Upper lobe of right lung (tissue), 1 donor: ENCODE measurements around the gene RASGEF1C. TPM values are rescaled to one million over a fixed set of nuclear protein-coding genes. Genes with fewer than 3 reads are reported as not detected.

ENCODE experiments used
- ATAC-seq: fragments of 200-7000 bp; cut with Tn5 transposase; one replicate; pipeline ENCODE4 v1.9.1; 2020; ENCODE audit warnings: mild to moderate bottlenecking, moderate library complexity
- DNase-seq: peaks from one replicate; pipeline ENCODE4 v3.0.0-alpha.2; 2020
- H3K27ac ChIP-seq: fragments of 200-600 bp; one replicate; pipeline ENCODE4 v1.8.0; 2022
- H3K27me3 ChIP-seq: fragments of 200-600 bp; one replicate; pipeline ENCODE4 v1.8.0; 2022; ENCODE audit warnings: mild to moderate bottlenecking
- H3K36me3 ChIP-seq: fragments of 200-600 bp; one replicate; pipeline ENCODE4 v1.8.0; 2022
- H3K4me1 ChIP-seq: fragments of 200-600 bp; one replicate; pipeline ENCODE4 v1.8.0; 2022
- H3K4me3 ChIP-seq: fragments of 200-600 bp; one replicate; pipeline ENCODE4 v1.8.0; 2022; ENCODE audit warnings: mild to moderate bottlenecking
- H3K9me3 ChIP-seq: fragments of 200-600 bp; one replicate; pipeline ENCODE4 v1.8.0; 2022
- CTCF ChIP-seq: fragments of 200-600 bp; IDR thresholded peaks from one replicate; pipeline ENCODE4 v1.8.0; 2022; ENCODE audit warnings: antibody characterized with exemption
- intact Hi-C: fragments of 100-400 bp; cut with DNase I; formaldehyde crosslinking; loops from one replicate; pipeline ENCODE4 v1.11.0; 2022
- total RNA-seq: library from RNA; stranded (reverse); fragmentation: NEBNext Ultra II Directional; extraction: Animal tissue kit (Norgen Biotek cat#: 25700); gene quantifications from one replicate; pipeline ENCODE4 v1.2.1, GENCODE V29; 2021
- donor health status: DM: no; HTN: yes; CAD: no; lungs with severe emphysema.

The RASGEF1C gene
- total RNA-seq, 1 donor from 2014 or later: not detected

DNA sequence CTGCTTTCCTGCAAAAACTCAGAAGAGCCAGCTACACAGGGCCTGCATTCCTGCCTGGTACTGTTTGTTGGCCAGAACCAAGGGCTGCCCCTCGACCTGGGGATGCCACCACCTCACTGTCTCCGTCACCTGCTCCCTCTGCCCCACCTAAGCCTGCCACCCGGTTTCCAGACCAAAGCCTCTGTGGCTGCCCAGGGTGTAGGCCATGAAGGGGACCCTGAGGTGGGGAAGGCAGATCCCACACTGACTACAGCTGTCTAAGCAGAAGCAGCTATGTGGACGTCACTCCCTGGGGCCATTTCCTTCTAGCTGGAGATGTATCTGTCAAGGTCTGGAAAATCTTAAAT is 35.8 kb downstream of the RASGEF1C start:
- intact Hi-C loops: no loop called here
- Histone ChIP-seq H3K27me3 (peaks cover 18% of the 10 kb centered on the region), H3K4me1 (no peaks in the 10 kb centered on the region), H3K36me3 (no peaks in the 10 kb centered on the region), H3K9me3 (no peaks in the 10 kb centered on the region), H3K27ac (no peak overlapping the region), H3K4me3 (no peak overlapping the region)
- no peak for ATAC-seq
- TF ChIP-seq CTCF: no peak
- DNase-seq: no peak

- no peak for ATAC-seq
- intact Hi-C loops: no loop called here
- Histone ChIP-seq H3K27ac (no peak overlapping the region), H3K9me3 (no peaks in the 10 kb centered on the region), H3K4me3 (no peak overlapping the region), H3K36me3 (no peaks in the 10 kb centered on the region), H3K4me1 (no peaks in the 10 kb centered on the region), H3K27me3 (peaks cover 18% of the 10 kb centered on the region)
- no peak for DNase-seq
- TF ChIP-seq CTCF: no peak
Observed at GRCh38 chr5:180172447-180173197, 36.4 kb downstream of the RASGEF1C start.

DNA sequence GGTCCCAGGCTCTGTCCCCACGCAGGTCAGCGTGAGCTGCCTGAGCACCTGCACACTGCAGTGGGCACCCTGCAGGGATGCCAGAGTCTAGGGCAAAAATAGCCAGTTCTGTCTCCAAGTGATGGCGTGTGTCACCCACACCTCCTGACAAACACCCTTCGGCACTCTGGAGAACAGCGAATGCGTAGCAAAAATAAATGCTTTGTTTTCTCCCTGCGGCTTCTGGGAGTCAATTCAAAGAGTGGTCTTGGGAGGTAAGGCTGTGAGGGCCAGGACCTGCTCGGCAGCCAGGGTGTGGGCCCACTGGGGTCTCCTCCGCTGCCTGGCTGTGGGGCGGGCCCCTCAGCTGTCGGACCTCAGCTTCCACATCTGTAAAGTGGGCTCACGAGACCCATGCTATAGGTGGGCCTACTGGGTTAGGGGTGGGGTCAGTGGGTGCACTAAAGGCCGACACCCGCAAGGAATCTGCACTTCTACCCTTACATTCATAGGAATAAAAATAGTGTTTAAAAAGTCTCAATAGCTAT is 37.4 kb downstream of the RASGEF1C start:
- no peak overlapping the region for H3K4me3 ChIP-seq
- DNase-seq (no peak), ATAC-seq (no peak)
- peaks cover 18% of the 10 kb centered on the region for H3K27me3 ChIP-seq
- intact Hi-C loops: no loop called here
- no peaks in the 10 kb centered on the region for H3K36me3 ChIP-seq
- no peak for TF ChIP-seq CTCF
- H3K4me1 ChIP-seq: no peaks in the 10 kb centered on the region
- no peak overlapping the region for H3K27ac ChIP-seq
- no peaks in the 10 kb centered on the region for H3K9me3 ChIP-seq

DNA sequence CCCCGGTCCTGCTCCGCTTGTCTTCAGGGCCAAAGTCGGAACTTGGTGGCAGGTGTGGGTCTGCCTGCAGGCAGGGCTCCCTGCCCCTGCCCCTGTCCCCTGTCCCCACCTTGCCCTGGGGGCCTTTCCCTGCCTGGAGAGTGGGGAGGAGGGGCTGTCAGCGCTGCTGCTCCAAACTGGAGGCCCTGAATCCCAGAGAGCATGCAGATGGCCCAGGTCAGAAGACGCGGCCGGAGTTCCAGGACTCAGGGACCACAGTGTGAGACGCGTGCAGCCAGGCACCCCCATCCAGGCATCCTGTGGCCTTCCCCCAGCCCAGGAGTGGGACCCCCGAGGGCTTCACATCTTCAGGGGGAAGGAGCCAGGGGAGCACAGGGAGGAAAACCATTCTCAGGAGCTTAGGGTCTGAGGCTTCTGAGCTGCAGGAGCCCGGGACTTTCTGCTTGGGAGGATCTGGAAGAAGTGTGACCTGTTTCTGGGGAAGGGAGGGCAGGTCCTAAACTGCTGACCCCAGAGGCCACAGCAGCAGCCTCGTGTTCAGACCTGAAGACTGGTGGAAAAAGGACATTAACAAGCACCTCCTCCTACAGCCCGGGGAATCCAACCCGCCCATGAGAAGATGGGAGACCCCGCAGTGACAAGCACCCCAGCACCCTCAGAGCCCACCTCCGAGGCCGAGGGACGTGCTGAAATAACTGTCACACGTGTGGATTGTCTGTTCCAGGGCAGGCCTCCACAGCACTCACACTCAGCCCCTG is 38.0 kb downstream of the RASGEF1C start:
- ATAC-seq (no peak), DNase-seq (no peak)
- Histone ChIP-seq H3K4me3 (no peak overlapping the region), H3K36me3 (no peaks in the 10 kb centered on the region), H3K27me3 (peaks cover 18% of the 10 kb centered on the region), H3K9me3 (no peaks in the 10 kb centered on the region), H3K4me1 (no peaks in the 10 kb centered on the region), H3K27ac (no peak overlapping the region)
- TF ChIP-seq CTCF: no peak
- intact Hi-C loops: no loop called here

GRCh38 chr5:180170106-180170809 is 38.8 kb downstream of the RASGEF1C start:
- Histone ChIP-seq H3K4me1 (no peaks in the 10 kb centered on the region), H3K27ac (no peak overlapping the region), H3K36me3 (no peaks in the 10 kb centered on the region), H3K4me3 (no peak overlapping the region), H3K9me3 (no peaks in the 10 kb centered on the region), H3K27me3 (peaks cover 18% of the 10 kb centered on the region)
- ATAC-seq (no peak), DNase-seq (no peak)
- intact Hi-C loops: no loop called here
- no peak for TF ChIP-seq CTCF
